GM21360 (cell line): ENCODE measurements around the gene SLC5A12.

ENCODE experiments used
- ATAC-seq: cut with Tn5 transposase; IDR thresholded peaks from one replicate; pipeline ENCODE4 v1.9.1; 2021; ENCODE audit warnings: mild to moderate bottlenecking, moderate library complexity; ENCODE audit not compliant: unreplicated experiment

Gene SLC5A12, protein sequence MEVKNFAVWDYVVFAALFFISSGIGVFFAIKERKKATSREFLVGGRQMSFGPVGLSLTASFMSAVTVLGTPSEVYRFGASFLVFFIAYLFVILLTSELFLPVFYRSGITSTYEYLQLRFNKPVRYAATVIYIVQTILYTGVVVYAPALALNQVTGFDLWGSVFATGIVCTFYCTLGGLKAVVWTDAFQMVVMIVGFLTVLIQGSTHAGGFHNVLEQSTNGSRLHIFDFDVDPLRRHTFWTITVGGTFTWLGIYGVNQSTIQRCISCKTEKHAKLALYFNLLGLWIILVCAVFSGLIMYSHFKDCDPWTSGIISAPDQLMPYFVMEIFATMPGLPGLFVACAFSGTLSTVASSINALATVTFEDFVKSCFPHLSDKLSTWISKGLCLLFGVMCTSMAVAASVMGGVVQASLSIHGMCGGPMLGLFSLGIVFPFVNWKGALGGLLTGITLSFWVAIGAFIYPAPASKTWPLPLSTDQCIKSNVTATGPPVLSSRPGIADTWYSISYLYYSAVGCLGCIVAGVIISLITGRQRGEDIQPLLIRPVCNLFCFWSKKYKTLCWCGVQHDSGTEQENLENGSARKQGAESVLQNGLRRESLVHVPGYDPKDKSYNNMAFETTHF

DNA sequence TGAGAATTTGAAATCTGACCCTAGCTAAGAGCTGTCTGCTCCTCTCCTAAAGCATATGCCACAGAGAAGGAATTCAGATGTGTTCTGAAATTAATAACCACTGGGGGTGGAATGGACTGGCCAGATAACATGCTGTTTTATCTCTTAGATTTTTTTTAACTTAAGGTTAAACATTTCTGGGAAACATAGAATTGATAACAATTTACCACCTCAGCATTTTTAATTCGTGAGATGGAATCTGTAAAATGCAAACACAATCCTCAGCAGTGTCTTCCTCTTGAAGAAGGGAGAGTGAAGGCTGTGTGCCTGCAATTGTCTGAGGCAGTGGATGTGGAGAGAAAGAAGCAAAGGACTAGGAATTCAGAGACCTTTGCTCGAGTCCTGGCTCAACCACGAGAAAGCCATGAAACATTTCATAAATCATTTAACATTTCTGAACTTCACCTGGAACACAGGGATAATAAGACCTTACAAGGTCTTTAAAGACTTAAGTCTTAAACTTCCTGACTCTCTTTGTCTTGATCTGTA lies at the start of gene SLC5A12:
SLC5A12 (minus strand) TSS at position 113 of the 528 bp plus-strand sequence. CDS start 346 bp downstream, outside the sequence.
- no peak for ATAC-seq

DNA sequence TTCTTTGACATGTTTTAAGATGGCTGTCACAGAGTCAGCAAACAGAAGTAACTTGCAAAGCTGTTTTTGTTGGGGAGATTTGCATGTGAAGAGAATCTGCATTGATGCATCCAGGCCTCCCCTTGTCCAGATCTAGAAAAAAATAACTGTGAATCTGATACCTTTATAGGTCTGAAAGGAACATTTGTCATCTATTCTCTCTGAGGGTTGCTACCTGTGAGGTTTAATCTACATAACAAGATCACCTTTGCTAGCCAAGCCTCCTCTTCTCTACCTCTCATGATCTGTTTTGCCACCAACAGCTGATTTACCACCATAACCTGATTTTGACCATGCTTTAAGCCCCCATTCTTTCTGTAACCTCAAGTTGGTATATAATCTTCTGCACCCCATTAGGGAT lies 47.2 kb upstream of the SLC5A12 start:
- ATAC-seq: no peak

DNA sequence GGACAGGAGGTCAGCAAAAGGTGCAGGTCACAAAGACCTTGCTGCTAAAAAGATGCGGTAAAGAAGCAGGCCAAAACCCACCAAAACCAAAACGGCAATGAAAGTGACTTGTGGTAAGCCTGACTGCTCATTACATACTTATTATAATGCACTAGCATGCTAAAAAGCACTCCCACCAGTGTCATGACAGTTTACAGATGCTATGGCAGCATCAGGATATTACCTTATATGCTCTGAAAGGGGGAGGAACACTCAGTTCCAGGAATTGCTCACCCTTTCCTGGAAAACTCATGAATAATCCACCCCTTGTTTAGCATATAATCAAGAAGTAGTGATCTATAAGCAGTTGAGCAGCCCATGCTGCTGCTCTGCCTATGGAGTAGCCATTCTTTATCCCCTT lies 45.2 kb upstream of the SLC5A12 start:
- no peak for ATAC-seq

DNA sequence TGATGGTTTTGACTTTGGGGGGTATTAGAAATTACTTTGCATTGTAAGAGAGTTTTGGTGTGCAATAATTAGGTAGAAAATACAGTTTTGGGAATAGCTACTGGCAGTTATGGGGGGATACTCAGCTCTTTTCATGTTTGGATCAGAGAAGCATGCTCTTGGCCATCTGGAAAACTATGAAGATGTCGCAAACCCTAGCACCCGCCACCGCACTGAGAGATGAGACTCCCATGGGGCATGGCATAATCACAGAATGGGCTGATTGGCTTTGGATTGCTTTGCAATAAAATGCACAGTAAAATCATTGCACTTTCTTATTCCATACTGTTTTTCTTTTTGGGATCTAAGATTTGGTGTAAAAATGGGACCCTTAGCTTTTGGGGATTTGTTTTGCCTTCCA lies 43.5 kb upstream of the SLC5A12 start:
- ATAC-seq: no peak

DNA sequence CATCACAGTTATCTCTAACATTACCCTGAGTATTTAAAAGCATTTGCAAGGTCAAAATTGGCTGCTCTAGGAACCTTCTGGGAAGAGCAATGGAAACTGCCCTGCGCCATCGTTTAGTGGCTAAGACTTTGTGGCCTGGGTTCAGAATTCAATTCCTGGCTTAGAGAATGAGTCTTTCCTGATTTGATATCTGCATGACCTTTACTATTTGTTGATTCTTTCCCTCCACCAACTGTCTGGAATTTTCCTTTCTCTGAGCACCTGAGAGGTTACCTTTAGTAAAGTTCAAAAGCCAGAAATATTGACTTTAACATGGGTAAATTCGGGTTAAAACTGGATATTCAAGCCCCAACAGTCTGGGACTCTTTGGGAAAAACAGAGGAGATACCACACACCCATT lies 43.0 kb upstream of the SLC5A12 start:
- no peak for ATAC-seq

DNA sequence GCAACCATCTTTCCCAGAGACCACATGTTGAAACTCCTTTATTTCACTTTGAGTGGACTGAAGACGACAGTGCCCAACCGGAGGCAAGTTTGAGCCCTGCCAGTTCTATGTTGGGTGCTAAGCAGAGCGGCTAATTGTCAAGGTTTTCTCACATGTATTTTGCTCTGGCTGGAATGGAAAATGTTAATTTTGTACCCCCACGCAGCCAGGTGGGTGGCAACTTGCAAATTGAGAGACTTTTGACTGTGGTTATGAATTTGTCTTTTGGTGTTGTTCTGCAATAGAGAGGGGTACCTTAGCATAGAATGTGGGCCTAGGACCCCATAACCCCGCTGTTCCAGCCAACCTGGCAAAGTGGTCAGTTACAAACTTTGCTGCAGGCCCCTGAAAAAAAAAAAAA lies 42.5 kb upstream of the SLC5A12 start:
- no peak for ATAC-seq

DNA sequence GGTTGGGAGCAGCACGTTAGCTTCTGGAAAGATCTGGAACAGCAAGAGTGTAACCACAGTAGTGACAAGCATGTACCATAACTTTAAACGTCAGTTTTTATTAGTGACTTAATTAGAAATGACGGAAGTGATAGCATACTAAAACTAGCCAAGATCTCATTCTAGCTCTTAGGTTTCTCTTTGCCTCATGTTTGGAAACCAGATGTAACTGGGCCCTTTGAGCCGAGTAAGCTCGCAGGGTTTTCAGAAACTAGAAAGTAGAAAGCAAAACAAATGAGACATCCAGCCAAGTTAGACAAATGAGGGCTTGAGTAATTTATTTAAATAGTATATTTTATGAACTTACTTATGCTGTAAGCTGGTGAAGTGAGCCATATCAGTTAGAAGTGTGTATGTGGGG lies 40.2 kb upstream of the SLC5A12 start:
- ATAC-seq: no peak

DNA sequence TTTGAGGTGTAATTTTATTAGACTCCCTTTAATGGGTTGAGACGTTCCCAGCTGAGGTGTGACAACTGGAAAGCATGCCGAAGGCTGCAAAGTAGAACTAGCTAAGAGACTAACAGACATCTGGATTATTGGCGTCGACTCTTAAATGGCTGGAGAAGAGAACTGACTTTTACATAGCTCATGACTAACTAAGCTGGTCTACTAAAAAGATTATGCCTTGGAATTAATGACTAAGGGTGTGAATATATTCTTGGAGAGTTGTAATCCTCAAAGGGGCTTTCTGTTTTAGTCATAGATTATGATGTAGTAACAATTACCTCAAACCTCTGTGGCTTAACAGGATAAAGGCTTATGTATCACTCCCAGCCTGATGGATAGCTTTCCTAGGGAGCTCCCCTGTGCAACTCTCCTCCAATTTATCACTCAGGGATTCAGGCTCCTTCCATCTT lies 39.5 kb upstream of the SLC5A12 start:
- no peak for ATAC-seq

DNA sequence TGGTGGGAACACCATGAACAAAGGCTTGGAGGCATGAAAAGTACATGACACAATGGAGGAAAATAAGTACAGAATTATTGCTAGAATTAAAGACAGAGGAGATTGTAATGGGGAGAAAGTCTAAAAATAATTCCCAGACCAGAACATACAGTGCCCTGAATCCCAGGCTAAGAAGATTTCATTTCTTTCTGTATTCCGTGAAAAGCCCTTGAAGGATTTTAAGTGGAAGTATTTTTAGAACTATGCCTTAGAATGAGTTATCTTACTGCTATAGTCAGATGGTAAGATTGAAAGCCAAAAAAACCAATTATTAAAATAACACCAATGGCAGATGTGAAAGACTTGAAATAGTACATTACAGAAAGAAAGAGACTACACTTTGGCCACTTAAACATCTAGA lies 36.1 kb upstream of the SLC5A12 start:
- no peak for ATAC-seq

DNA sequence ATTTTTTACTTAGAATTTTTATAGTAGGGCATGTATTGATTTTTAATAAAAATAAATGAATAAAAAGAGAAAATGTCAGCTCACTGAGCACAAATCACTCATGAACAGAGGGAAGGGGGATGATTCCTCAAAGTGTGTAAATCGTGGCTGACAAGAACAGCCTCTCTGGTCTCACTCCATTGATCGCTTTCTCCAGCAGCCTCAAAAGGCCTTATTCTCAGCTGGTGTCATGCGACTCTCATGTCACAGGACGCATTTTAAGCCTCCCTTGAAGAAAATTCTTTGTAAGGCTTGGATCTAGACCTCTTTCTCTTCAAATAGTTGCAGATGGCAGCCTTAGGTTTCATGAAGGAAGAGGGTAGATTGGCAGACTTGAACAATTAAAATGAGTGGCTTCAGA lies 33.9 kb upstream of the SLC5A12 start:
- ATAC-seq: no peak

DNA sequence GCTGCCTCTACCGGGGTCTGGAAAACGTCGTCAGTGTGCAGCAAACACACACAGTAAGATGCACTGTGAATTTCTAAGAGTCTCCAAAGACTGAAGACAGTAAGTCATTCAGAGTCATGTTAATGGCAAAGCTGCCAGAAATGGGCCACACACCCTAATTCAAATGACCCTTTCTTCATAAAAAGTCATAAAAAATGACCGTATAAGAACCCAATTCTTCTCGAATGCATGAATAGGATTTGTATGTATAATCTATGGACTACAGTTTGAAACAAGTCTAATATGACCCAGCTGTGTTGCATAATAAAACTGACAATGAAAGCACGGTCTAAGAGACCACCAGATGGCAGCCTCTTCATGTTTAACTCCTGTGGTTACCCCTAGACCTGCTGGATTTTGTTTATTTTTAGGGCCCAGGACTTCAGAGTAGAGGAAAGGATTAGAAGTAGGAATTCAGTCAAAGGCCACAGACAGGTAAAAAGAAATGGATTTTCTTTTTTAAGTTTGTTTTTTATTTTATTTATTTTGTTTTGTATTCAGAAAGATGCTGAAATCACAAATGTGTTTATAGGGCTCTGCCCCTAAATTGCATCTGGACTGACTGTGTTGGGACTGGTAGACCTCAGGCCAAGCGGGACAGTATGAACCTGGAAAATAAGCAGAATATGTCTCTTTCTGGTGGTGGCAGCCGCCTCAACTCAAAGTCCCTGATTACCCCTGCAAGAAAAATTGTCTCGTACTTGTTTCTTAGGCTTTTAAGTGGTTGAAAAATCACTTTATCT lies 32.1 kb upstream of the SLC5A12 start:
- ATAC-seq: peak; percentile 74

DNA sequence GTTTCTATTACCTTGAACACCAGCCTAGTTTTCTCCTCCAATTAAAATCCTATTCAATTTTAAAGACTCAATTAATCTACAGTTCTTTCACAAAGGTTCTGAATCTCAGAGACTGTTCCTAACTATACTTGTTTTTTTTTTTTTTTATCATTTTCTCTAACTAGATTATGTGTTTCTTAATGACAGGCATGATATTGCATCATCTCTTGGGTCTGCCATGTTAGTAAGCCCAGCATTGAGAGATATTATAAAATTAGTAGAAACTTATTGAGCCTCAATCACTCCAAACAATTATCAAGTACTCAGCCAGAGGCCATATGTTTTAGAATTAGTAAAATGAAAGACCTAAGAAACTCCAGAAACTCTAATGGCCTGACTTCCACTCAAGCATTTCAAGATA lies 28.1 kb upstream of the SLC5A12 start:
- ATAC-seq: no peak

DNA sequence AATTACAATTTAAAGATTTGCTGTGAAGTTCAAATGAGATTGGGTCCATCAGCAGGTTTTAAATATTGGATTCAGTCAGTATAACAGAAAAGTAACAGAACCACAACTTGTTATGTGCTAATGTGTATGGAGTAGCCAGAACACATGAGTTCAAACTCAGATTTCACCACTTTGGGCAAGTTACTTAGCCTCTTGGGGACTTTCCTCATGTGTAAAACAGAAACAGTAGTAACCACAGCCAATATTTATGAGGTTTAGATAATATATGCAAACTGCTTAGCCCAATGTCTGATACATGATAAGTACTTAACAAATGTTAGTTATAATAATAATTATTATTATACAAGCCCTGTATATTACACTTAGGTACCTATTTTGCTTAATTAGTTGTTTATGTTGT lies 21.8 kb upstream of the SLC5A12 start:
- peak; percentile 73 for ATAC-seq

DNA sequence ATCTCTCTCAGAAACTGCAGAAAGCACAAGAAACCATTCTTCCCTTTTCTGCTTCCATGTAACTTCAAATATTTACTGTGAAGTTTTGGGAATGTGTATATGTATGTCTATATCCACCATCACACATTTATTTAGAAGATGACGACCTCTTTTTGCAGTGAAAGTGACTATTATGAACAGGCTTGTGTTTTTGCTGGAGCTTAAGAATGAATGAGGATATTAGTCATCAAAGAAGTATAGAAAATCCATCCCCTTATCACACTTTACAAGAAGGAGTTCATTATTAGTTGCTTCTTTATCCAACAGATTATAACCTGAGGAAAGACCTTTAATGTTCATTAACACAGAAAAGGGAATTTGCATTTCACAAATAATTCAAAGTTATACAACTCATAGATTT lies 21.1 kb upstream of the SLC5A12 start:
- no peak for ATAC-seq

DNA sequence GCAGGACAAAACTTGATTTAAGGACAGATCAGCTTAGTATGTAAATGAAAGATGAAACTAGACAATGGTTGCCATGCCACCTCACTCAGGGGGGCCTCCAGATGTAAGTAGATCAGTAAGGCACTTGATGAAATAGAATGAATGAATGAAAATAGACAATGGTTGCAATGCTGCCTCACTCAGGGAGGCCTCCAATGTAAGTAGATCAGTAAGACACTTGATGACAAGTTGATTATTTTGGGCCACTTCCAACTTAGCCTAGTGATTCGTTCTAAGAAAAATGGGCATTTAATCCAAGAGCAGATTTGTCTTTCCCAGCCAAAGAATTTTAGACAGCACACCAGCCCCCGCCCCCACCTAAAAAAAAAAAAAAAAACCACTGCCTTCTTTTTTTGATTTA lies 19.2 kb upstream of the SLC5A12 start:
- ATAC-seq: no peak

DNA sequence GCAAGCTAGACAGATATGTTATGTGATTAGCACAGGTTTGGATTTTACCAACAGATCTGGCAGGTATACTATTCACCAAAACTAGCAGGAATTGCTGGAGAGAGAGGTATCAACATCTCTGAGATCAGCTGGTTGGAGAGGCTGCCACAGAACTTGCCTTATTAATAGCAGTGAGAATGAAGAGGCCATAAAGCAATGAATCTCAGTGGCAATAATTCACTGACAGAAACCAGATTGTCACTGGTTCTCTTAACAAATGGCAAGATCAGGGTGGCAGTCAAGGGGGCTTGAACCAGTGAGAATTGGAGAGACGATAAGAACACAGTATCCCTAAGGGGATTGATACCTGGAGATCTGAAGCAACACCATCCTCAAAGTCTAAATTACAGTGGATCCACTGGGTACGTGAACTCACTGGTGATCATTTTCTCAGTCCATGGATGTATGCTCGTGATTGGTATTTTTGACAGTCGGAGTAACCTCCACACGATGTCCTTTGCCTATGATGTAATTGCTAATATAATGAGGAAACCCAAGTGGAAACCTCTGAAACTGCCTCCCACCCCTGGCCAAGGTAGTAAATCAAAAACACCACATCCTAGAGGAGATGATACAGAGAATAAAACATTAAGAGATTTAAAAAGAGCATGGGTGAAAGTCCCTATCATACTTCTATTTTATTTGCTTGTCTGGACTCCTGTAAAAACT lies 17.7 kb upstream of the SLC5A12 start:
- no peak for ATAC-seq

DNA sequence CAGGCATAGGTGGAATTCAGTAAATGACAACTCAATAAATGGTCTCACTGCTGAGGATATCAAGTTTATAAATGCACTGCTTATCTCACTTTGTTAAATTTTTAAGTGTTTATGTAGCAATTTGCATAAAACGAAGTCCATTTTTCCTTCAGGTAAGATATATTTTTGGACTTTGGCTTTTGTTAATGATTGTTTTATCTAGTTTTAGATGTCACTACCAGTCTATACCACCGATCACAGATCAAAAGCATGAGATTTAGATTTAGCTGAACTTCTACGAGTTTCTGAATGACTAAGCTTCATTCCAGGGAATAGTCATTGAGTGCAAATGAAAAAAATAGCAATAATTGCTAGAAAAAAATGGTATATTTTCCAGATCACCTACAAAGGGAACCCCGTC lies 12.8 kb upstream of the SLC5A12 start:
- no peak for ATAC-seq

DNA sequence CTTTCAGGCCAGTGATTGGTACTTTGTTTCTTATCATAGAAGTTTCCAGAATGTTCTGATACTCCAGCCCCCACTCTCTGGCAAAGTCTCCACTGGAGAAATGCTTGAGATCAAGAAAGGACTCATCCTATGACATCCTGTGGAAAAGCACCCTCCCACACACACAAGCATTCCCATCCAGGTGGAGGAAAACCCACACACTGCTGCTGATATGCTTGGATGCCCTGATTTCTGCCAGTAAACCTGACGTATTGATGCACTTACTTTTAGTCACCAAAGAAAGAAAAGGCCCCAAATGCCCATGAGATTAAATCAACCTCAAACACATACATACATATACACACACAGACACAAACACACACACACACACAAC lies 9.2 kb upstream of the SLC5A12 start:
- no peak for ATAC-seq

DNA sequence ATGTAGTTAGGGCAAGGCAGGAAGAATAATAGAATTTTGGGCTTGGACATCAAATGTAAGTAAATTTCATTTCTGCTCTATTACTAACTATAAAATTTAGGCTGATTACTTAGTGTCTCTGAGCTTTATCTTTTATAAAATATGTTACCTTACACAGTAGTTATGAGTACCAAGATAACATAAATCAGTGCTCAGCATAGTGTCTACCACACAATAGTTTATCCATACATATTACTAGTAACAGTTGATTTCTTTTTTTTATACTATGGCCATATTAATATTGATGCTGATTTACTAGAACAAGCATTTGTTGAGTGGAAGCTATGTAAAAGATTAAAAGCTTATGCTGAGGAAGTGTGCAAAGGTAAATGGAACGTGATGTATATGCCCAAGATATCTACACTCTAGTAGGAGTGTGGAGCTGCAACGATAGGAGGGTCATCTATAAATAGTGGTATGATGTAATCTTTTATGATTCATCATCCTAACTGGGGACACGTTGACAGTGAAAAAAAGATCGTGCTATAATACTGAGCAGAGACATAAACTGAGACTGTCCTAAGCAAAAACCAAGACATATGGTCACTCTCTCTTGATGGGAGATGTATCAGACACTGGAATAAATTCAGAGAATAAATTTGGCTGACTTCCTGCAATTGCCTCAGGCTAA lies 8.7 kb upstream of the SLC5A12 start:
- ATAC-seq: no peak

DNA sequence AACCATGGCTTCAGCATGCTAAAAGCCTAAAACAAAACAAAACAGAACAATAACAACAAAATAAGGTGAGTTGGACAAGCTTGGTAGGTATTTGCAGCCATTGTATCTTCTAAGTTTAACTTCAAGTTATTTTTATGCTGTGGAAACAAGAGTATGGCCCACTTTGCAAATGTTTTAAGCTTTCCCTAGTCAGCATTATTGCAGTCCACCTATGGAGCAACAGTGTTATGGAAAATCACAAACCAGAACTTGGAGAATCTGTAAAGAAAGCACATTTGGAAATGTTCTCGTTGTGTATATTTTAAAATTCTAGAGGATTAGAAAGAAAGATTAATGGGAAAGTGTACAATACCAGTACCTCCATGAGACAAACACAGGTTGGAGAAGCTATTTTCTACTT lies 7.4 kb upstream of the SLC5A12 start:
- no peak for ATAC-seq
